ENCODE results near the gene C1orf167.

DNA sequence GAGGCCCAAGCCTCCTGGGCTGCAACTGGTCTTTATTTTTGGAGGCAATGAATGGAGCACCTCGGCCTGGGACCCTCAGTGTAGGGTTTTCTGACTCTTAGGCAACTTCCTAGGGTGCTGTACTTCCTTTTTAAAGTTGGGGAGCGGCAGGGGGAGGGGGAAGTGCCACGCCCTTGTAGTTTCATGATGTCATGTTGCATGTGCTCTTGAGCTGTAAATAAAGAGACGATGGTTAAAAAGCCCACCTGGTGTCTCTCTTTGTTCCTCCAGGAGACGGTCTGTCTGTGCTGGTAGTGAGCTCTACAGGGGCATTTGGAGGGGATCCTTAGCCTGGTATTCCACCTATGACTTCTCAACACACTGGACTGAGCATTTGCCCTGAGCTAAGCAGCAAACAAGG is 36.4 kb upstream of the C1orf167 start:
- TF ChIP-seq, protein P1, sequence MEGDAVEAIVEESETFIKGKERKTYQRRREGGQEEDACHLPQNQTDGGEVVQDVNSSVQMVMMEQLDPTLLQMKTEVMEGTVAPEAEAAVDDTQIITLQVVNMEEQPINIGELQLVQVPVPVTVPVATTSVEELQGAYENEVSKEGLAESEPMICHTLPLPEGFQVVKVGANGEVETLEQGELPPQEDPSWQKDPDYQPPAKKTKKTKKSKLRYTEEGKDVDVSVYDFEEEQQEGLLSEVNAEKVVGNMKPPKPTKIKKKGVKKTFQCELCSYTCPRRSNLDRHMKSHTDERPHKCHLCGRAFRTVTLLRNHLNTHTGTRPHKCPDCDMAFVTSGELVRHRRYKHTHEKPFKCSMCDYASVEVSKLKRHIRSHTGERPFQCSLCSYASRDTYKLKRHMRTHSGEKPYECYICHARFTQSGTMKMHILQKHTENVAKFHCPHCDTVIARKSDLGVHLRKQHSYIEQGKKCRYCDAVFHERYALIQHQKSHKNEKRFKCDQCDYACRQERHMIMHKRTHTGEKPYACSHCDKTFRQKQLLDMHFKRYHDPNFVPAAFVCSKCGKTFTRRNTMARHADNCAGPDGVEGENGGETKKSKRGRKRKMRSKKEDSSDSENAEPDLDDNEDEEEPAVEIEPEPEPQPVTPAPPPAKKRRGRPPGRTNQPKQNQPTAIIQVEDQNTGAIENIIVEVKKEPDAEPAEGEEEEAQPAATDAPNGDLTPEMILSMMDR (conservative IDR thresholded peaks at IDR 0.05) = no peak
- TF ChIP-seq ZFX (IDR thresholded peaks at IDR 0.05) = no peak
